SK-N-SH (cell line): Measurements from ENCODE around the gene MYH15.

ENCODE experiments used
- FOXM1 ChIP-seq: IDR thresholded peaks from 2 replicates; pipeline ENCODE4 v1.4.0; 2012; ENCODE audit warnings: low read depth, mild to moderate bottlenecking
- TAF1 ChIP-seq: IDR thresholded peaks from 2 replicates; pipeline ENCODE4 v1.6.1; 2012; ENCODE audit warnings: low read depth, mild to moderate bottlenecking, low read length, moderate library complexity, borderline replicate concordance
- TCF12 ChIP-seq: IDR thresholded peaks from 2 replicates; pipeline ENCODE4 v1.4.0; 2012
- TEAD4 ChIP-seq: IDR thresholded peaks from 2 replicates; pipeline ENCODE4 v1.4.0; 2012; ENCODE audit warnings: mild to moderate bottlenecking, borderline replicate concordance; ENCODE audit not compliant: insufficient read depth
- TF ChIP-seq, protein P1 (sequence below): IDR thresholded peaks from 2 replicates; pipeline ENCODE4 v1.6.1; 2012; ENCODE audit warnings: mild to moderate bottlenecking, low read depth, low read length, moderate library complexity
- TF ChIP-seq, protein P2 (sequence below): fragments of 150-350 bp; IDR thresholded peaks from 2 replicates; pipeline ENCODE4 v1.6.1; 2017; ENCODE audit warnings: antibody characterized with exemption, low read length, low read depth, borderline replicate concordance
- TF ChIP-seq, protein P3 (sequence below): fragments of 200-600 bp; sonication (generic); IDR thresholded peaks from 2 replicates; pipeline ENCODE4 v1.6.1; 2017; ENCODE audit warnings: antibody characterized with exemption, mild to moderate bottlenecking, moderate library complexity

DNA sequence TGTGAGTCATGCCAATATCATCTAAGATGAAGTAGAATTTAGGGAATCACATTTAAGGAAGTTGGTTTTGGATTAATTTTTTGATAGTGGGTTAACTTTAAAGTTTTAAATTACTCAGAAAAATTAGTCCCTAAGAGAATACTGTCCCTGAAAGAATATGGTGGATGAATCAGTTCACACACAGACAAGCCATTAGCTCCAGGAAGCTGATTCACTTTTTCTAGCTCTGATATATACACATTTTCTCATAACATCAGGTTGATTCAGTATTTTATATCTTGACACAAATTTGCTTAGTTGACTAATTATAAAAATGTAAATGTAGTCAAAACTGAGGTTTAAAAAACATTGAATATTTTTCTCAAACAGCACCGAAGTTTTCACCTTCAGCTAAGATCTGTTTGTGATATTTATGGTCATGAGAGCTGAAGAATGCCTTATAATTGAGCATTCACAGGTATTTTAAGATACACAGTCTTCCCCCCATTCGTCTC, 55.1 kb downstream of the MYH15 start:
- TF ChIP-seq TAF1 (no peak), TCF12 (no peak), FOXM1 (no peak), TEAD4 (no peak)
- TF ChIP-seq, protein P1, sequence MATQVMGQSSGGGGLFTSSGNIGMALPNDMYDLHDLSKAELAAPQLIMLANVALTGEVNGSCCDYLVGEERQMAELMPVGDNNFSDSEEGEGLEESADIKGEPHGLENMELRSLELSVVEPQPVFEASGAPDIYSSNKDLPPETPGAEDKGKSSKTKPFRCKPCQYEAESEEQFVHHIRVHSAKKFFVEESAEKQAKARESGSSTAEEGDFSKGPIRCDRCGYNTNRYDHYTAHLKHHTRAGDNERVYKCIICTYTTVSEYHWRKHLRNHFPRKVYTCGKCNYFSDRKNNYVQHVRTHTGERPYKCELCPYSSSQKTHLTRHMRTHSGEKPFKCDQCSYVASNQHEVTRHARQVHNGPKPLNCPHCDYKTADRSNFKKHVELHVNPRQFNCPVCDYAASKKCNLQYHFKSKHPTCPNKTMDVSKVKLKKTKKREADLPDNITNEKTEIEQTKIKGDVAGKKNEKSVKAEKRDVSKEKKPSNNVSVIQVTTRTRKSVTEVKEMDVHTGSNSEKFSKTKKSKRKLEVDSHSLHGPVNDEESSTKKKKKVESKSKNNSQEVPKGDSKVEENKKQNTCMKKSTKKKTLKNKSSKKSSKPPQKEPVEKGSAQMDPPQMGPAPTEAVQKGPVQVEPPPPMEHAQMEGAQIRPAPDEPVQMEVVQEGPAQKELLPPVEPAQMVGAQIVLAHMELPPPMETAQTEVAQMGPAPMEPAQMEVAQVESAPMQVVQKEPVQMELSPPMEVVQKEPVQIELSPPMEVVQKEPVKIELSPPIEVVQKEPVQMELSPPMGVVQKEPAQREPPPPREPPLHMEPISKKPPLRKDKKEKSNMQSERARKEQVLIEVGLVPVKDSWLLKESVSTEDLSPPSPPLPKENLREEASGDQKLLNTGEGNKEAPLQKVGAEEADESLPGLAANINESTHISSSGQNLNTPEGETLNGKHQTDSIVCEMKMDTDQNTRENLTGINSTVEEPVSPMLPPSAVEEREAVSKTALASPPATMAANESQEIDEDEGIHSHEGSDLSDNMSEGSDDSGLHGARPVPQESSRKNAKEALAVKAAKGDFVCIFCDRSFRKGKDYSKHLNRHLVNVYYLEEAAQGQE: no peak
- TF ChIP-seq, protein P2, sequence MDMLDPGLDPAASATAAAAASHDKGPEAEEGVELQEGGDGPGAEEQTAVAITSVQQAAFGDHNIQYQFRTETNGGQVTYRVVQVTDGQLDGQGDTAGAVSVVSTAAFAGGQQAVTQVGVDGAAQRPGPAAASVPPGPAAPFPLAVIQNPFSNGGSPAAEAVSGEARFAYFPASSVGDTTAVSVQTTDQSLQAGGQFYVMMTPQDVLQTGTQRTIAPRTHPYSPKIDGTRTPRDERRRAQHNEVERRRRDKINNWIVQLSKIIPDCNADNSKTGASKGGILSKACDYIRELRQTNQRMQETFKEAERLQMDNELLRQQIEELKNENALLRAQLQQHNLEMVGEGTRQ: no peak
- TF ChIP-seq, protein P3, sequence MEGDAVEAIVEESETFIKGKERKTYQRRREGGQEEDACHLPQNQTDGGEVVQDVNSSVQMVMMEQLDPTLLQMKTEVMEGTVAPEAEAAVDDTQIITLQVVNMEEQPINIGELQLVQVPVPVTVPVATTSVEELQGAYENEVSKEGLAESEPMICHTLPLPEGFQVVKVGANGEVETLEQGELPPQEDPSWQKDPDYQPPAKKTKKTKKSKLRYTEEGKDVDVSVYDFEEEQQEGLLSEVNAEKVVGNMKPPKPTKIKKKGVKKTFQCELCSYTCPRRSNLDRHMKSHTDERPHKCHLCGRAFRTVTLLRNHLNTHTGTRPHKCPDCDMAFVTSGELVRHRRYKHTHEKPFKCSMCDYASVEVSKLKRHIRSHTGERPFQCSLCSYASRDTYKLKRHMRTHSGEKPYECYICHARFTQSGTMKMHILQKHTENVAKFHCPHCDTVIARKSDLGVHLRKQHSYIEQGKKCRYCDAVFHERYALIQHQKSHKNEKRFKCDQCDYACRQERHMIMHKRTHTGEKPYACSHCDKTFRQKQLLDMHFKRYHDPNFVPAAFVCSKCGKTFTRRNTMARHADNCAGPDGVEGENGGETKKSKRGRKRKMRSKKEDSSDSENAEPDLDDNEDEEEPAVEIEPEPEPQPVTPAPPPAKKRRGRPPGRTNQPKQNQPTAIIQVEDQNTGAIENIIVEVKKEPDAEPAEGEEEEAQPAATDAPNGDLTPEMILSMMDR: no peak
